Stimulated activated CD4-positive, alpha-beta T cell treated with anti-CD3 and anti-CD28 coated beads, Interleukin-4, amount 100 ng/mL, for 48 hours (primary cell): Measurements from ENCODE around the gene TBC1D24.
A peak's percentile ranks its signal among the peaks of the same experiment; 100 is the strongest.

ENCODE experiments used
- DNase-seq, 2 donors: peaks; one replicate each; pipeline ENCODE4 v3.0.0-alpha.2; 2020; ENCODE audit warnings: low read depth in 2 of 2

TBC1D24 gene

DNA sequence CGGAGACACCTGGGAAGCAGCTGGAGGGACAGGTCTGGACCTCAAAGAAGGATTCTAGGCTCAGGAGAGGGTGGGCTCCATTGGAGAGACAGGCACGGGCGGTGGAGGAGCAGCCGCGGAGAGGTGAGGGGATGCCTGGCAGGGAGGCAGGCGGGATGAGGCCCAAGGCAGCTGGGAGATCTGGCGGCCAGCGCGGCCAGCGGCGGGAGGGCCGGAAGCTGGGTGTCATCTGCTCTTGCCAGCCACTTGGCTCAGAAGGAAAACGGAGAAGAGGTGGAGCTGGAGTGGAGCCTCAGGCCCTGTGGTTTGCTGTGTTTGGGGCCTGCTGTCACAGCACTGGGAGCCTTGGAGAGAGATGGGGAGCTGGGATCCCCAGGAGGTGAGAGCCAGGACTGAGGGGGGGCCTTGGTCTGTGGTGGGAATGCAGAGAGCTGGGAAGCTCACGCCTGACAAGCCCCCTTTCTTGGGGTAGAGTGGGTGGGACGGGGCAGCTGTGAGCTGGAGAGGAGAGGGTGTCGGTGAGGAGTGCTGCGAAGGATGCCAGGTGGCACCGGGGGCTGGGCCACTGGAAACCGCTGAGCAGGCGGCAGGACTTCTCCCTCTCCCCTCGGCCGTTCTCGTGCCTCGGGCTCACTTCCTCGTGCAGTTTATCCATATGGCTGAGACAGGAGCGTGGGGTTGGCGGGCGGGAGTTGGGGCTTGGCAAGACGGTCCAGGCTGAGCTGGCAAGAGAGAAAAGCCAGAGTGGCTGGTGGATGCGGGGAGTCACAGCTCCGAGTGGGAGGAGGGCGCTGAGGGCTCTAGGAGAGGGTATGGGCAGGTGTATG is 8.0 kb downstream of the TBC1D24 start:
- DNase-seq: no peak

DNA sequence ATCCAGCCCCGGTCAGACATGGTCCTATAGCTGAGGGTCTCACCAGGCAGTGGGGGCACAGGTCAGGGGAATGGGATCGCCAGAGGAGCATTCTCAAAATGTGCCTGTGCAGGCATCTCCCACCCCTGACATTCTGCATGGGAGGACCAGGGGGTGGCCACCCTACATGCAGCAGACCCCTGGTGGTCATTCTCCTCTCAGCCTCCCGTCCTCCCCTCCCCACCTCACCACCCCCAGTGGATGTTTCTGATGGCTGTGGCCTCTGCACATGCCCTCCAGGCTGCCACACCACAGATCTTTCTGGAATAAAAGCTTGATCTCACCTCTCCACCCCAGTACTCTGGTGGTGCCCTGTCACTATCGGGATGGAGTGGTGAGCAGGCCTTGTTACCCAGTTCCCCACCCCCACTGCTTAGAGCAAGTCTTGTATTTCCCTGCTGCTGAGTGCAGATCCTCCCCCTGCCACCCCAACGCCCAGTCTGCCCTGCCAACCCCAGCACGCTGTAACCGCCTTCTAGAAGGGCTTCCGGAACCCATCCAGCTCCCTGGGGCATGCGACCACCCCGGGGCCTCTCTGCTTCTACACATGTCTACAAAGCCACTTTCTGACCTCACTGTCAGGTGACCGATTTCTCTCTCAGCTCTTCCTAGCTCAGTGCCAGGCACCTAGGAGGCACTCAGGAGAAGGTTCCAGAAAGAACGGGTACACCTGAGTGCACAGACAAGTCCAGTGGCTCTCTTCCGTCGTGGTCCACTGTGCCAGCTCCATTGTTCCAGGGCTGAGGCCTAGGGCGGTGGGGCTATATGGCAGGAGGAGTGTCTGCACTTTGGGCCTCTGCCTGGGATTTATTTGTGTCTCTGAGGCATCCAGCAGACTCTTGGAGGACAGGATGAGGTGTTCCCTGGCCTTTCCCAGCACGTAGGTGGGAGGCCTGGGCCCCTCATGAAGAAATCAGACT is 9.3 kb downstream of the TBC1D24 start:
- DNase-seq: no peak

- DNase-seq: no peak
Measured at GRCh38 chr16:2484898-2485508, 10.1 kb downstream of the TBC1D24 start.

- no peak for DNase-seq
Measured at GRCh38 chr16:2485811-2486507, 11.0 kb downstream of the TBC1D24 start.

DNA sequence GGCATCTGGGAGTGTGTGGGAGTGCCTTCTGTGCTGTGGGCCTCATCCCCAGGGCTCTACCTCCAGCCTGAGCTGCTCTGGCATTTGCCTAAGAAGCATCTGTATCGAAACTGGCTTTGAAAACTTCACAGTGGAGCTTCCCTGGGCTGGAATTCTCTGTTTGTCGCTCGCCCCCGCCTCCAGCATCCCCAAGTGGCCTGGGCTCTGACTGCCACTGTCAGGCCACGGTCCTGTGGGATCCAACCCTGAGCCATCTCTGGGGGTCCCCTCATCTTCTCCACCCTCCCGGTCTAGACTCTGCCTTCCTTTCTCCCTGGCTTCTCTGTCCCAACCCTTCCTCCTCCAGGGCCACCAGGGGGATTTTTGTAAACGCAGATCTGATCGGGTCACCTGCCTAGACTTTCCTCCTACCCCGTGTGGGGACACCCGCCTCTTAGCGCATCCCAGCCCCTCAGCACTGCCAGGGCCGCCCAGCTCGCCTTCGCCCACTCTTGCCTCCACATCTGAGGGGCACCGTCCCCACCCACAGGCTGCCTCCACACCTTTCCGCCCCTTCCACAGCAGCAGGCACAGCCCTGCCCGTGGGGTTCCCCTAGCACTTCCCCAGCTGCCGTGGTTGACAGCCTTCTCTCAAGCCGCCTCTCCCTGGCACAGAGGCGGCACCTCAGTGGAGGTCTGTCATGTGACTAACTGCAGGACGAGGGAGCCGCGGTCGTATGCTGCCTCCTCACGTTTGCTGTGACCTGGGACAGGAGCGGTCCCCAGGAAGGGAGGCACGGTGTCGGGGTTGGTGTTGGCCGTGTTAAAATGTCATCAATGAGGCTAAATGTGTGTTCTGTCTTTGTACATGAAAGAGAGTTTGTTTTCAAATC is 12.0 kb downstream of the TBC1D24 start:
- peak; percentile 54 to 58 for DNase-seq

- DNase-seq: no peak
Measured at GRCh38 chr16:2487517-2487842, 12.6 kb downstream of the TBC1D24 start.

DNA sequence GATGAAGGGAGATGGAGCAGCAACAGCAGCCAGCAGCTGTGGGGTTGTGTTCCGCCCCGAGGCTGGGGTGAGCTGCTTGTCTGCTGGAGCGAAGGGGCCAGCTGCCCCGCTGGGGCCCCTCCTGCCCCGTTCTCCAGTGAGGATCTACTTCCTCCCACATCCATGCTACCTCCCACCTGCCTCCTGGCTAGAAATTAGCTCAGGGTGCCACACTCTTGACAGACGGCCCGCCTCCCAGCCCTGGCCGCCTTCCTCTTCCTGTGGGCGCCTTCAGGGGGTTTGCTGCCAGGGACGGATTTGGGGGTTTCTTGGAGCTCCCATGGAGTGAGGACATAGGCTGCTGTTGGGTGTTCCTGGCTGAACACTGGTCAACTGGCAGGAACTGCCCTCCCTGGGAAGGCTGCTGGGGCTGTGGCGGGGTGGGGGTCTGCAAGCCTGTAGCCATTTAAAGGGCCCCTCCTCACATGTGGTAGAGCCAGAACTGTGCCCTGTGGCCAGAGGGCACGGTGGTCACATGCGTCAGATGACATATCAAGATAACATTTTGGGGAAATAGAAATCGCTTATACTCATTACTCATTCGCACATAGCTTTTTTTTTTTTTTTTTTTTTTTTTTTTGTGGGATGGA is 13.1 kb downstream of the TBC1D24 start:
- DNase-seq: no peak

DNA sequence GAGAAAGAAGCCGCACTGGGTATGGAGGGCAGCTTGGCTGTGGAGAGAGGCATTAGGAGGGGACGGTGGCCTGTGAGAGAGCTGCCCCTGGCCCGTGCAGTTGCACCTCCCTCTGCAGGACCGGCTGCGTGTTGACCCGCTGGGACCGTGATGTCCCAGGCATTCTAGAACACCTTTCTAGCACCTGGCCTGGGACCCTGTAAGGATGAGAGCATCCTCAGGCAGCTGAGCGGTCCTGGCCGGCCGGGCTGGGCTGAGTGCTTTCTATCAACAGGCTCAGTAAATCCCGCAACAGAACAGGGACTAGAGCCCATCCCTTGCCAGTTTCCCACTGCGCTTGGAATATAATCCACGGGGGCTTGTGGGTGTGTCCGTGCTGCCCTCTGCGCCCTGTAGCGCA is 14.7 kb downstream of the TBC1D24 start:
- no peak for DNase-seq

DNA sequence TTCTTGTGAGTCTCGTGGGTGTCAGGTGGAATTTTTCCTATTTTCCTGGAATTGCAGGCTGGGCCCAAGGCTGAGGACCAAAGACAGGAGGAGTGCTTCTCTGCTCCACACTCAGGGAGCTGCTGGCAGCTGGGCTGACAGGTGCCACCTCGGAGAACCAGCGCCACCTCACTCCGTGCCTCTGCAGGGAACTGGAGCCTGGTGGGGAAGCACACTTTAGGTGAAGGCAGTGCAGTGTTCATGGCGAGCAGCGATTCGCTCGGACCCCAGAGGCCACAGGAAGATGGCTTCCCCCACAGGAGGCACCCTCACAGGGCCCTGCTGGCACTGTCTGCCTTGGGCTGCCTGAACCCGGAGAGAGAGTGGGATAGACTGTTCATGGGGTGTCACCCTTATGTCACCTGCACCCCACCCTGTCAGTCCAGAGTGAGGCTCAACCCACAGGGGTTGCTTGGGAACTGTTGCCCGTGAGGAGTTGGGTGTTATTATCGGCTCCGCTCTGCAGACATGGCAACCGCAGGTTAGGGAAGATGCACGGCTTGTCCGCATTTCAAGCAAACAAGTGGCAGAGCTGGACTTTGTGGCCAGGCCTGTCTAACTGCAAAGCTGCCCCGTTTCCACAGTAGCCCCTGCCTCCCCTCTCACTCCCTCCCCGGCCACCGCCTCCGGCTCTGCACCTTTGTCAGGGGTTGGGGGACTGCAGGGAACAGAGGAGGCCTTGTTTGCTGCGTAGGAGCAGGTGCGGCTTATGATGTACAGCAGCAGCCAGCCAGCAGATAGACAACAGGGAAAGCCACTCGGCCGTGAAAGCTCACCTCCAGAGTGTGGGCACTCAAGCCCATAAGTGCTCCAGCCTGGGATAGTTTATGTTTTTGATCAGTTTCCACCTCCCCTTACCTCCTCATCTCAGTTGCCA is 15.5 kb downstream of the TBC1D24 start:
- no peak for DNase-seq

DNA sequence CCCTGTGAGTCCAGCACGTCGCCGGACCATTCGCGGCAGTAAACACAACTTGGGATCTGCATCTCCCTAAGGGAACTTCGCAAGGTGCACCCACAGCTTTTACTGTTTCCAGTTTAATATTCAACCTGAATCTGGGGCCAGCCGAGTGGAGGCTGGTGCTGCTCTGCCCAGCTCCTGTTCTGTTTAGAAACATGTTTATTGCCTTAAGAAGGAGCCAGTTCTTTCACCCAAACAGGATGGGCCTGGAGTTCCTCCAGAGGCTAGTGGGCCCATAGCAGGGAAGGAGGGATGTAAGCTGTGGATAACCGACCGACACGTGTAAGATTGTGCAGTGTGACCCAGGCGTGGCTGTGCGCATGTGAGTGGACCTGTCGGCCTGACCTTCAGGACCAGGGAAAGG is 17.4 kb downstream of the TBC1D24 start:
- DNase-seq: no peak

GRCh38 chr16:2493605-2494004 is 18.7 kb downstream of the TBC1D24 start:
- DNase-seq: no peak

- DNase-seq: no peak
Measured at GRCh38 chr16:2494616-2495015, 19.7 kb downstream of the TBC1D24 start.

GRCh38 chr16:2495041-2495440 is 20.1 kb downstream of the TBC1D24 start:
- no peak for DNase-seq

GRCh38 chr16:2496223-2497115 is 21.5 kb downstream of the TBC1D24 start:
- no peak for DNase-seq

DNA sequence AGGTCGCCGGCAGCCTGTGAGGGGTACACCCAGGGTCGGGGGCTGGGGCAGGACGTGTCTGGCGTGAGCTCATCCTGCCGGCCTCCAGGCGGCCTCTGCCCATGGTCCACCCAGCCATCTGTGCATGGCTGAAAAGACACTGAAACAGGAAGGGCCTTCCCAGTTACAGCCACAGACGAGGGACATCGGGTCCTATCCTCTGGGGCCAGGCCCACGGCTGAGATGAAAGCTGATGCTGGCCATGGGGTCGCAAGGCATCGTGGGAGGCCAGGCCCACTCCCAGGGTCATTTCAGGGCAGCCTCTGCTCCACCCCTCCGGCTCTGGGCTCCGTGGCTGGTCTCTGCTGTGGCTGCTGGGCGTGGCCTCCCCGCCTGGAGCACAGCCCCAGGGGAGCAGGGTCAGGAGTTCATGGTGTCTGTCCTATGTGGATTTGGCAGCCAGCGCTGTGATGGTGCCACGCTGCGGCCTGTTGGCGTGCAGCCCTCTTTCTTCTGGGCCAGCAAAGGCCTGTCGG is 22.2 kb downstream of the TBC1D24 start:
- DNase-seq: no peak

GRCh38 chr16:2497695-2498484 is 23.0 kb downstream of the TBC1D24 start:
- DNase-seq: no peak
